Nephron (organoid): ENCODE results near the gene DCN.

Experiments
- H3K27ac Mint-ChIP-seq, 3 experiments: 2 replicates each; pipeline ENCODE4 v1.8.0; 2020; ENCODE audit warnings: mixed read lengths in 3 of 3, mild to moderate bottlenecking in 2 of 3, moderate library complexity in 1 of 3
- H3K27me3 Mint-ChIP-seq: 2 replicates; pipeline ENCODE4 v1.8.0; 2021; ENCODE audit warnings: low read depth, mild to moderate bottlenecking, moderate library complexity, mixed read lengths
- H3K36me3 Mint-ChIP-seq: 2 replicates; pipeline ENCODE4 v1.8.0; 2020; ENCODE audit warnings: low read depth, mixed read lengths
- H3K4me1 Mint-ChIP-seq: 2 replicates; pipeline ENCODE4 v1.8.0; 2020; ENCODE audit warnings: mixed read lengths
- H3K4me3 Mint-ChIP-seq, 3 experiments: 2 replicates each; pipeline ENCODE4 v1.8.0; 2020; ENCODE audit warnings: mild to moderate bottlenecking in 3 of 3, mixed read lengths in 3 of 3, moderate library complexity in 2 of 3
- H3K9me3 Mint-ChIP-seq: 2 replicates; pipeline ENCODE4 v1.8.0; 2020; ENCODE audit warnings: mixed read lengths
- TF ChIP-seq, protein P1 (sequence below), 3 experiments: fragments of 200-600 bp; sonication (generic); IDR thresholded peaks; one replicate each; pipeline ENCODE4 v1.5.0; 2021; ENCODE audit warnings: antibody characterized with exemption in 3 of 3; ENCODE audit not compliant: unreplicated experiment in 3 of 3

DCN gene

DNA sequence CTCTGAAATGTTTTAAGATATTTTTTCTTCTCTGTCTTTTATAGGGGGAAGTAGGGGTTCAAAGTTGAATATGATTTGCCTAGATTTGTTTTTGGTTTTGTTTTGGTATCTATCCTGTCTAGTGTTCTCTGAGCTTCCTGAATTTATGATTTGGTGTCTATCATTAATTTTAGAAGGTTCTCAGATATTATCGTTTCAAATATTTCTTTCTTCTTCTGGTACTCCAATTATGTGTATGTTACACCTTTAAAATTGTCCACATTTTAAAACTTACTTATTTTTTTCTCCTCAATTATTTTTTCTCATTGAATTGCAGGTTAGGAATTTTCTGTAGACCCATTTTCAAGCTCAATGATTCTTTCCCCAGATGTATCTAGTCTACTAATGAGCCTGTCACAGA, 13.8 kb upstream of the DCN start:
- peaks cover 6% of the 10 kb centered on the region for H3K4me1 Mint-ChIP-seq
- H3K27me3 Mint-ChIP-seq: no peaks in the 10 kb centered on the region
- H3K9me3 Mint-ChIP-seq: peaks cover 42% of the 10 kb centered on the region
- no peak overlapping the region for H3K27ac Mint-ChIP-seq
- H3K4me3 Mint-ChIP-seq: no peak overlapping the region
- peaks cover 20% of the 10 kb centered on the region for H3K36me3 Mint-ChIP-seq
- TF ChIP-seq, protein P1, sequence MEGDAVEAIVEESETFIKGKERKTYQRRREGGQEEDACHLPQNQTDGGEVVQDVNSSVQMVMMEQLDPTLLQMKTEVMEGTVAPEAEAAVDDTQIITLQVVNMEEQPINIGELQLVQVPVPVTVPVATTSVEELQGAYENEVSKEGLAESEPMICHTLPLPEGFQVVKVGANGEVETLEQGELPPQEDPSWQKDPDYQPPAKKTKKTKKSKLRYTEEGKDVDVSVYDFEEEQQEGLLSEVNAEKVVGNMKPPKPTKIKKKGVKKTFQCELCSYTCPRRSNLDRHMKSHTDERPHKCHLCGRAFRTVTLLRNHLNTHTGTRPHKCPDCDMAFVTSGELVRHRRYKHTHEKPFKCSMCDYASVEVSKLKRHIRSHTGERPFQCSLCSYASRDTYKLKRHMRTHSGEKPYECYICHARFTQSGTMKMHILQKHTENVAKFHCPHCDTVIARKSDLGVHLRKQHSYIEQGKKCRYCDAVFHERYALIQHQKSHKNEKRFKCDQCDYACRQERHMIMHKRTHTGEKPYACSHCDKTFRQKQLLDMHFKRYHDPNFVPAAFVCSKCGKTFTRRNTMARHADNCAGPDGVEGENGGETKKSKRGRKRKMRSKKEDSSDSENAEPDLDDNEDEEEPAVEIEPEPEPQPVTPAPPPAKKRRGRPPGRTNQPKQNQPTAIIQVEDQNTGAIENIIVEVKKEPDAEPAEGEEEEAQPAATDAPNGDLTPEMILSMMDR (IDR thresholded peaks at IDR 0.05; ENCODE audit: unreplicated experiment in 3 of 3): no peak

DNA sequence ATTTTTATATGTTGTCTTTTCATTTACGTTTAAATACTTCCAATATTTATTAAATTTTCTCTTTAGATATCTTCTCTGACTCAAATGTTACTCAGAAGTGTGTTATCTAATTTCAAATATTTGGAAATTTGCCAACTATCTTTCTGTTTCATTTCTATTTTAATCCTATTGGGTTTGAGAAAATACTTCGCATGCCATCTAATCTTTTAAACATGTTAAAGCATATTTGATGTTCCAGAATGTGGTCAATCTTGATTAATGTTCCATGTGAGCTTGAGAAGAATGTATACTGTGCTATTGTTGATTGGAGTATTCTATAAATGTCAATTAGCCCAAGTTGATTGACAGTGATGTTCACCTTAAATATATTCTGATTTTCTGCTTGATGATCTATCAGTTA, 11.9 kb upstream of the DCN start:
- no peak overlapping the region for H3K27ac Mint-ChIP-seq
- TF ChIP-seq, protein P1 (IDR thresholded peaks at IDR 0.05; ENCODE audit: unreplicated experiment in 3 of 3): no peak
- no peak overlapping the region for H3K4me3 Mint-ChIP-seq
- H3K36me3 Mint-ChIP-seq: peaks cover 18% of the 10 kb centered on the region
- H3K9me3 Mint-ChIP-seq: peaks cover 37% of the 10 kb centered on the region
- H3K4me1 Mint-ChIP-seq: peaks cover 16% of the 10 kb centered on the region
- H3K27me3 Mint-ChIP-seq: no peaks in the 10 kb centered on the region

DNA sequence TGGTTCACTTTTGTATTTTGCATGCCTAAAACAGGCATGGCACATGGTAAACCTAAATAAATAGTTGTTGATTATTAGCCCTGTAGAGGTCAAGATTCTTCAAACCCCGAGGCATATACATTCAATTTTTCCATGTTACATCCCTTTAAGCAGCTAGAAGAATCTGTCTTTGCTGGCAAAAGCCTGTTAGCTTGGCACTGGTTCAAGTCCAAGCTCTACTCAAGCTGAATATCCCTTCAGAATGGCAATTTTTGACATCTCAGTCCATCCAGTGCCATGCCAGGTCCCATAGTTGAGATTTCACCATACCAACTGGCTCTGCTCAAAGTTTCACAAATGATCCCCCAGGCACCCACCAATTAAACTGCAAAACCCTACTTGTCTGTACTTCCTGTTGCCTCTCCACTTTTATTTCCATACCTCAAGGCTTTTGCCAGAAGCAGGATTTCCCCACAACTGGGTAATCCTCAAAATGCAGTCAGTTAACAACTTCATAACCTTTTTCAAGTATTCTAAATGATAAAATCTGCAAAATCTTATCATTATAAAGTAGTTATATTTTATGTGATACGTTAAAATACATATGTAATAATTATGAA, 9.0 kb upstream of the DCN start:
- H3K27me3 Mint-ChIP-seq: no peaks in the 10 kb centered on the region
- H3K9me3 Mint-ChIP-seq: peaks cover 16% of the 10 kb centered on the region
- peaks cover 38% of the 10 kb centered on the region for H3K4me1 Mint-ChIP-seq
- peaks cover 8% of the 10 kb centered on the region for H3K36me3 Mint-ChIP-seq
- H3K4me3 Mint-ChIP-seq: no peak overlapping the region
- peak overlapping the region; percentile 2 to 50 (median 34) for H3K27ac Mint-ChIP-seq
- TF ChIP-seq, protein P1 (IDR thresholded peaks at IDR 0.05; ENCODE audit: unreplicated experiment in 3 of 3): no peak

DNA sequence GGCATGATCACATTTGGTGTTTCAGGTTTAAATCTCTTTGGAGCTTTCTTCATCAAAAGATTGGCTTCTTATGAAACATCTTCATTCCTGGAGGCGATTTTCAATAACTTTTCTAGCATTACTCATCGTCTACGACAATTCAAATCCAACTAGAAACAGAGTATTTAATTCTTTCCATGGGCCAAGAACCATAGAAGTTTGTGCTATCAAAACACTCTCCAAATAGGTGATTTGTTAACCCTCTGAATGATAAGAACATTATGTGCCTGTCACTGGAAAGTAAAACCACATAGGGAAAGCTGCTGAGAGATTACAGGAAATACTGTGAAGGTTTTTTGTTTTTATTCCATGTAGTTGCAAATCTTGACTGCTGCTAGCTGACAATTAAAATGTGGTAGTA, 6.9 kb upstream of the DCN start:
- no peaks in the 10 kb centered on the region for H3K36me3 Mint-ChIP-seq
- H3K4me3 Mint-ChIP-seq: peak overlapping the region in 1 of 3 experiments; percentile 14
- no peaks in the 10 kb centered on the region for H3K27me3 Mint-ChIP-seq

DNA sequence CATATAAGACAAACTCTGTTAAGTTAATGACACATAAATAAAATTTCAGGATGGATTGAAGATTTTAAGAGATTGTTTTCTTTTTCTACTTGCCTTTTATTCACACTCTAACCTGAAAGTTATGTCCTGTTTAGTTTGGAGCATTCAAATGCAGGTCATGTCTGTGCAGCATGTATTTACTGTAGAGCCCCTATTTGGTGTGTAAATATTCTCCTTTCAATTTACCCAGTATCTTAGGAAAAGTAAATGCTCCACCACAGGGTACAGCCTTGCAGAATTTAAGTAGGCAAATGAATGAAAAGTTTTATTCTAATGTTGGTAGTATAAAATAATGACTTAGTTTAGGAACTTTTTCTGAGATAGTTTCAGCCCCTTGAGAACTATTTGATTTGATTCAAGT, 6.2 kb upstream of the DCN start:
- TF ChIP-seq, protein P1 (IDR thresholded peaks at IDR 0.05; ENCODE audit: unreplicated experiment in 3 of 3): no peak
- peaks cover 59% of the 10 kb centered on the region for H3K4me1 Mint-ChIP-seq
- H3K27me3 Mint-ChIP-seq: no peaks in the 10 kb centered on the region
- H3K4me3 Mint-ChIP-seq: no peak overlapping the region
- H3K36me3 Mint-ChIP-seq: no peaks in the 10 kb centered on the region
- H3K9me3 Mint-ChIP-seq: peaks cover 7% of the 10 kb centered on the region
- peak overlapping the region; percentile 62 to 91 (median 81) for H3K27ac Mint-ChIP-seq

More for the DNA sequence above, 6.9 kb upstream of the DCN start:
- TF ChIP-seq, protein P1 (IDR thresholded peaks at IDR 0.05; ENCODE audit: unreplicated experiment in 3 of 3): no peak
- peaks cover 52% of the 10 kb centered on the region for H3K4me1 Mint-ChIP-seq
- peak overlapping the region; percentile 81 to 94 (median 91) for H3K27ac Mint-ChIP-seq
- peaks cover 7% of the 10 kb centered on the region for H3K9me3 Mint-ChIP-seq

DNA sequence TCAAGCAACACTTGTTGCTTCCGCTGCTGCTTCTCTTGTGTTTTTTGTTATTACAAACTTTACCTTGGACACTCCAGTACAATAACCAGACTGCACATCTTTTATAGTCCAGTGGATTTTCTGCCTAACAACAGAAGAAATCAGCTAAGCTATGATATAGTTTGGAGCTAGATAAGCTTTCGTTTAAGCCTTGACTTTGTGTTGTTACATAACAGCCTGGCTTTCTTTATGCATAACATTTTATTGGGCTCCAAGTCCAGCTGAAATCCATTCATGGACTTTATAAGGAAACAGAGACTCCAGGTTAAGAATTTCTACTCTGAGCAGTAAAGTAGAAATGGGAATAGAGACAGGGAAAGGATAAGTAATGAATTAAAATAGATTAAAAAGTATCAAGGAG, 3.5 kb upstream of the DCN start:
- Mint-ChIP-seq H3K27me3 (no peaks in the 10 kb centered on the region), H3K27ac (peak overlapping the region in 2 of 3 experiments; percentile 63 to 73), H3K36me3 (no peaks in the 10 kb centered on the region), H3K4me3 (peak overlapping the region in 1 of 3 experiments; percentile 39), H3K4me1 (peaks cover 65% of the 10 kb centered on the region), H3K9me3 (no peaks in the 10 kb centered on the region)
- TF ChIP-seq, protein P1 (IDR thresholded peaks at IDR 0.05; ENCODE audit: unreplicated experiment in 3 of 3): no peak
